Measurements from ENCODE around the gene DRC7. TPM values are rescaled to one million over a fixed set of nuclear protein-coding genes. Genes with fewer than 3 reads are reported as not detected.

DRC7 gene
- polyA plus RNA-seq, 1 of the 3 experiments (the other 2 are of a cell fraction): 0.58 TPM

GRCh38 chr16:57781349-57781740 is 86.7 kb downstream of the DRC7 start:
- Histone ChIP-seq H3K36me3 (replicated peaks in 1 of 2; ENCODE audit: control insufficient read depth in 1 of 2, insufficient read depth in 2 of 2, low read length in 1 of 2) (peaks cover 7 to 13% of the 10 kb centered on the region in 2 experiments), H3K9me2 (no peaks in the 10 kb centered on the region), H2AFZ (ENCODE audit: low read depth) (no peak overlapping the region), H3F3A (replicated peaks; ENCODE audit: insufficient read depth) (no peaks in the 10 kb centered on the region), H3K9ac (no peak overlapping the region), H3K79me2 (ENCODE audit: insufficient read depth) (peaks cover 37% of the 10 kb centered on the region), H3K4me2 (no peak overlapping the region), H3K4me3 (ENCODE audit: low read depth in 2 of 2, low read length in 1 of 2) (no peak overlapping the region), H3K27me3 (ENCODE audit: insufficient read depth) (no peaks in the 10 kb centered on the region), H3K4me1 (ENCODE audit: control insufficient read depth in 1 of 2, insufficient read depth in 2 of 2, low read depth in 1 of 2, low read length in 1 of 2) (no peaks in the 10 kb centered on the region), H4K20me1 (ENCODE audit: insufficient read depth) (peaks cover 21% of the 10 kb centered on the region; the same call in 1 of the 2 replicates), H3K27ac (ENCODE audit: low read depth in 2 of 2, low read length in 1 of 2) (no peak overlapping the region), H3K9me3 (no peaks in the 10 kb centered on the region)
- DNase-seq: no peak
- TF ChIP-seq FOXM1 (IDR thresholded peaks at IDR 0.05; ENCODE audit: low read depth): no peak
- WGBS (ENCODE audit: low lambda C conversion rate): 100% methylated on average over 1 of the region's 1 CpG
- ChIA-PET CTCF (interaction anchor here (1.2 to 1.6 kb wide), 3 partner anchors 10 to 220 kb away, joined by 3 to 4 read pairs (median 4); partner anchors contain the start of gene USB1), POLR2A (no interaction called here)

Small RNA genes within 50 kb of the gene (small RNA-seq; reads per million reads assigned to genes)
- gene MIR6772: 0 reads per million in 7 experiments

Other genes starting within 250 kb of the DRC7 start
- gene CIAPIN1, start 247.4 kb upstream of the DRC7 start, polyA plus RNA-seq (2012; rRNA removed): 43.6 and 63.3 TPM in 2 replicates
- gene COQ9, start 247.3 kb upstream of the DRC7 start, polyA plus RNA-seq (2012; rRNA removed): 81.2 and 104 TPM in 2 replicates
- gene POLR2C, start 232.1 kb upstream of the DRC7 start, polyA plus RNA-seq (2012; rRNA removed): 160 and 178 TPM in 2 replicates
- 28.4 and 36.9 TPM in 2 replicates for gene DOK4, start 208.3 kb upstream of the DRC7 start, polyA plus RNA-seq (2012; rRNA removed)
- gene CCDC102A, start 158.2 kb upstream of the DRC7 start, polyA plus RNA-seq (2012; rRNA removed): 17.5 and 26.2 TPM in 2 replicates
- gene ADGRG5, start 152.2 kb upstream of the DRC7 start, polyA plus RNA-seq (2012; rRNA removed): 0.02 and 0.03 TPM in 2 replicates
- gene ADGRG1, start 66.2 kb upstream of the DRC7 start, polyA plus RNA-seq (2012; rRNA removed): 2.6 and 7.4 TPM in 2 replicates
- gene ADGRG3, start 26.5 kb upstream of the DRC7 start, polyA plus RNA-seq (2012; rRNA removed): not detected in 2 replicates
- gene KATNB1, start 41.0 kb downstream of the DRC7 start, polyA plus RNA-seq (2012; rRNA removed): 39.2 and 43.7 TPM in 2 replicates
- 65.4 and 68.0 TPM in 2 replicates for gene KIFC3, start 107.7 kb downstream of the DRC7 start, polyA plus RNA-seq (2012; rRNA removed)